GM12892 (cell line): Measurements from ENCODE around the gene CAMK2N2.

ENCODE experiments used
- POLR2A ChIP-seq: IDR thresholded peaks from 2 replicates; pipeline ENCODE4 v1.6.1; 2011; ENCODE audit warnings: low read depth, low read length, control low read depth
- POLR2AphosphoS5 ChIP-seq: IDR thresholded peaks from 2 replicates; pipeline ENCODE4 v1.6.1; 2011; ENCODE audit warnings: low read depth, low read length, control low read depth
- TAF1 ChIP-seq: IDR thresholded peaks from 2 replicates; pipeline ENCODE4 v1.6.1; 2011; ENCODE audit warnings: low read depth, mild to moderate bottlenecking, control low read depth, low read length, borderline replicate concordance

DNA sequence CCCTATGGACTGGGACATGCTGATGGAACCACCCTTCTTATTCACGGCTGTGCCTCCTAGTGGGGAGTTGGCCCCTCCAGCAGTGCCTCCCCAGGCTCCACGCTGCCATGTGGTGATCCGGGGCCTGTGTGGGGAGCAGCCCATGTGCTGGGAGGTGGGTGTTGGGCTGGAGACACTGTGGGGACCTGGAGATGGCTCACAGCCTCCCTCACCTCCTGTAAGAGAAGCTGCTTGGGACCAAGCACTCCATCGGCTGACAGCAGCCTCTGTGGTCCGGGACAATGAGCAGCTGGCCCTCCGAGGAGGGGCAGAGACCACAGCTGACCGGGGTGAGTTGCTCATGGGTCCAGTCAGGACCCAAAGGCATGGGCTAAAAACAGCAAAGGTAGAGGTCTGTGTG is 21.6 kb downstream of the CAMK2N2 start:
- TF ChIP-seq POLR2A = no peak
- no peak for TF ChIP-seq TAF1
- TF ChIP-seq POLR2AphosphoS5 = no peak
